ENCODE data around the gene SUN5.

Gene SUN5

GRCh38 chr20:32991792-32992641, 12.2 kb downstream of the SUN5 start:
- no peak for DNase-seq

- DNase-seq, result no peak
Measured at GRCh38 chr20:32991383-32991782, 12.8 kb downstream of the SUN5 start.

GRCh38 chr20:32990426-32990825, 13.8 kb downstream of the SUN5 start:
- DNase-seq, result no peak

- DNase-seq, result no peak
Measured at GRCh38 chr20:32989507-32990283, 14.5 kb downstream of the SUN5 start.

GRCh38 chr20:32988008-32988407, 16.2 kb downstream of the SUN5 start:
- DNase-seq, result no peak

- no peak for DNase-seq
Measured at GRCh38 chr20:32987044-32987825, 17.0 kb downstream of the SUN5 start.

GRCh38 chr20:32986331-32986966, 17.8 kb downstream of the SUN5 start:
- no peak for DNase-seq

GRCh38 chr20:32985596-32985995, 18.6 kb downstream of the SUN5 start:
- no peak for DNase-seq

GRCh38 chr20:32984631-32985354, 19.4 kb downstream of the SUN5 start:
- DNase-seq, result no peak

- no peak for DNase-seq
Measured at GRCh38 chr20:32984196-32984595, 20.0 kb downstream of the SUN5 start.

GRCh38 chr20:32983459-32984112, 20.6 kb downstream of the SUN5 start:
- DNase-seq, result no peak

GRCh38 chr20:32982617-32983458, 21.4 kb downstream of the SUN5 start:
- DNase-seq, result no peak

- DNase-seq, result no peak
Measured at GRCh38 chr20:32980990-32981389, 23.2 kb downstream of the SUN5 start.

GRCh38 chr20:32980131-32980941, 23.9 kb downstream of the SUN5 start:
- DNase-seq, result no peak

- no peak for DNase-seq
Measured at GRCh38 chr20:32979201-32979998, 24.8 kb downstream of the SUN5 start.

GRCh38 chr20:32978009-32978335, 26.3 kb downstream of the SUN5 start:
- no peak for DNase-seq

- no peak for DNase-seq
Measured at GRCh38 chr20:32977281-32978008, 26.8 kb downstream of the SUN5 start.

- no peak for DNase-seq
Measured at GRCh38 chr20:32976746-32977145, 27.5 kb downstream of the SUN5 start.
